22Rv1 (cell line): ENCODE data around the gene COL4A3.

Experiments
- ZFX ChIP-seq: fragments of 450-650 bp; IDR thresholded peaks from 2 replicates; pipeline ENCODE4 v1.6.1; 2017; ENCODE audit warnings: antibody characterized with exemption, borderline replicate concordance
- TF ChIP-seq, protein P1 (sequence below): fragments of 450-650 bp; IDR thresholded peaks from 2 replicates; pipeline ENCODE4 v1.5.1; 2017; ENCODE audit warnings: mild to moderate bottlenecking

DNA sequence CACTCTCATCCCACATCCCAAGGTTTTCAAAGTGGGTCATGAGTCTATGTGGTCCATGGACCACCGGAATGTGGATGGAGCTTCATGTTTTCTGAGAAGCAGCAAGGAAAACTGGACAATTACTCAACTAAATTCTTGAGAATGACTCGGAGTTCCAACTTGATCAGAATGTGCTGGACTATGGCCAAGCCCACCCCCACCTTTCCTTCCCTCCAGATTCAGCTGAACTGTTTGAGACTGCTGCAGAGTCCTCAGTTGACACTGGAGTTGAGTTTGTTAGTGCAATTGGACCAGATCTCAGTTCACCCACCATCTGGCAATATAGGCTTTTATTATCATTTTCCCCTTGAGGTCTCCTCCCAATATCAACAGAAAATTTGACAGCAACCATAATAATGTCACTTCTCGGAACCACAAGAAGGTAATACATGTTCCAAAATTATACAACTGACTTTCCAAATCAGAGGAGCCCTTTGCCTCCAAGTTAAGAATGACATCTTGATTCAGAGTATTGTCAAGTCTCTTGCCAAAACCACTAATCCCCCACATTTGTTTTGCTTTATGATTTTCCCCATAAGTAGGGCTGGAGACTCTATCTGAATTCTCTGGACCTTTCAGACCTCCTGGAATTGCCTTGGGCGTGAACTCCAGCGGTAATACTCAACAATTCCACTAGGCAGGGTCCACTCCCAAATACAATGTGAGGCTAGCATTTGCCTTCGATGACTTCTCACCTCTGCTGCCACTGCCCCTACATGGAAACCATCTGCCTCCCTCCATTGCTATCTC lies 9.2 kb upstream of the COL4A3 start:
- TF ChIP-seq, protein P1, sequence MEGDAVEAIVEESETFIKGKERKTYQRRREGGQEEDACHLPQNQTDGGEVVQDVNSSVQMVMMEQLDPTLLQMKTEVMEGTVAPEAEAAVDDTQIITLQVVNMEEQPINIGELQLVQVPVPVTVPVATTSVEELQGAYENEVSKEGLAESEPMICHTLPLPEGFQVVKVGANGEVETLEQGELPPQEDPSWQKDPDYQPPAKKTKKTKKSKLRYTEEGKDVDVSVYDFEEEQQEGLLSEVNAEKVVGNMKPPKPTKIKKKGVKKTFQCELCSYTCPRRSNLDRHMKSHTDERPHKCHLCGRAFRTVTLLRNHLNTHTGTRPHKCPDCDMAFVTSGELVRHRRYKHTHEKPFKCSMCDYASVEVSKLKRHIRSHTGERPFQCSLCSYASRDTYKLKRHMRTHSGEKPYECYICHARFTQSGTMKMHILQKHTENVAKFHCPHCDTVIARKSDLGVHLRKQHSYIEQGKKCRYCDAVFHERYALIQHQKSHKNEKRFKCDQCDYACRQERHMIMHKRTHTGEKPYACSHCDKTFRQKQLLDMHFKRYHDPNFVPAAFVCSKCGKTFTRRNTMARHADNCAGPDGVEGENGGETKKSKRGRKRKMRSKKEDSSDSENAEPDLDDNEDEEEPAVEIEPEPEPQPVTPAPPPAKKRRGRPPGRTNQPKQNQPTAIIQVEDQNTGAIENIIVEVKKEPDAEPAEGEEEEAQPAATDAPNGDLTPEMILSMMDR: no peak
- no peak for TF ChIP-seq ZFX
